Activated CD8-positive, alpha-beta memory T cell treated with anti-CD3 and anti-CD28 coated beads for 48 hours (primary cell): ENCODE measurements around the gene PHF11.

Source experiments
- DNase-seq, 3 experiments: peaks; one replicate each; pipeline ENCODE4 v3.0.0-alpha.2; 2020; ENCODE audit warnings: low read depth in 2 of 3, low spot score in 2 of 3

PHF11 gene

DNA sequence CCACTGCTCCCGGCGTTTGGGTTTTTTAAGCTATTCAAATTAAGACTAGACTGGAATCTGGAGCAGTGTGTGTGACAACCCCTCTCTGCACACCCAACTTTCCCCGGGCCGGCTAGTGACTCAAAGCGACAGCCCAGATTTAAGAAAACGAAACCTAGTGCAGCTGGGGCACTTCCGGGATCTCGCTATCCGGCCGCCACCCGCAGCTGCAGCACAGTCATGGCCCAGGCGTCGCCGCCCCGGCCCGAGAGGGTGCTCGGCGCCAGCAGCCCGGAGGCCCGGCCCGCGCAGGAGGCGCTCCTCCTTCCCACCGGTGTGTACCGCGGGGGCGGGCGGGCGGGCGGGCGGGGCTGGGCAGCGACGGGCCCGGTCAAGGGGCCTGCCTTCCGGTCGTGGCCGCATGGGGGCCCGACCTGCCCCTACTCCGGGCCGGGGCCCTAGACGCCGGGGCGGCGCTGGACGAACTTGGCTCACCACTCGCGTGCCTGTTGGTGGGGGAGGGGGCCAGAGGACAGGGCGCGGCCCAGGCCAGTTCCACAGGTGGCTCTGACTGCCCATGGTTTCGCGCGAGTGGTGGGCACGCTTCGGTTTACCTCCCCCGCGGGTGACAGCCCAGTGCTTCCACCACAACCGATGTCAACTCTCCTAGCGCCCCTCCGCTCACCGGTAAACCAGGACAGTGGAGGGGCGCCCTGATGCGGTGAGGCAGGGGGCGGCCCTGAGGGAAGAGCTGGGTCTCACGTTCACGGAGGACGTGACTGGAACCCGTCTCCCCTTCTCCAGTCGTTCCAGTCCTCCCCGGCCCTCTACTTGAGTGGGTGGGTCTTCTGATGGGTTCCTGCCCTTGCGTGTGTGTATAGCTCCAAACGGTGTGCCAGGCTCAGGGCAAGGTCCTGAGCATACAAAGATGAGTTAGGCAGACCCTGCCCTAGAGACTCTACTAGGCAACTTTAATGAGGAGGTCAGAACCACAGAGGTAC is at the start of gene PHF11:
Gene PHF11 (plus strand): TSS at position 171 of the 980 bp plus-strand sequence. CDS start 49 bp downstream, at position 220.
- peak; percentile 60 to 74 (median 74) for DNase-seq

DNA sequence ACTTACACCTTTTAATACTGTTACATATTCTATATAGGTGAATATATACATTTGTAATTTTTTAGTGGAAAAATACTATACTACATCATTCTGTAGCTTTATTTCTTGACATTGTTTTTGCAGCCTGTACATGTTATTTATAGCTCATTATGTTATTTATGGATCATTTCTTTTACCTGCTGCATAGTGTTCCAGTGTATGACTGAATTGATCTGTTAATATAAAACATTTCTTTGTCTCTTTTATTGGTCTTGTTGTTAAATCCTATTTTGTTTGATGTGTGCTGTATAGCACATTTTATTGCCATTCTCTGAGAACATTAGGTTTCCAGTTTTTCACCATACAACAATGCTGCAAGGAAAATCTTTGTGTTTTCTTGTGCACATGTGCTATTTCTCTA is 49.3 kb upstream of the PHF11 start:
- no peak for DNase-seq

GRCh38 chr13:49448753-49449152 is 47.0 kb upstream of the PHF11 start:
- DNase-seq, result no peak

- DNase-seq, result no peak
These were observed 45.5 kb upstream of the PHF11 start for GRCh38 chr13:49450105-49450819.

DNA sequence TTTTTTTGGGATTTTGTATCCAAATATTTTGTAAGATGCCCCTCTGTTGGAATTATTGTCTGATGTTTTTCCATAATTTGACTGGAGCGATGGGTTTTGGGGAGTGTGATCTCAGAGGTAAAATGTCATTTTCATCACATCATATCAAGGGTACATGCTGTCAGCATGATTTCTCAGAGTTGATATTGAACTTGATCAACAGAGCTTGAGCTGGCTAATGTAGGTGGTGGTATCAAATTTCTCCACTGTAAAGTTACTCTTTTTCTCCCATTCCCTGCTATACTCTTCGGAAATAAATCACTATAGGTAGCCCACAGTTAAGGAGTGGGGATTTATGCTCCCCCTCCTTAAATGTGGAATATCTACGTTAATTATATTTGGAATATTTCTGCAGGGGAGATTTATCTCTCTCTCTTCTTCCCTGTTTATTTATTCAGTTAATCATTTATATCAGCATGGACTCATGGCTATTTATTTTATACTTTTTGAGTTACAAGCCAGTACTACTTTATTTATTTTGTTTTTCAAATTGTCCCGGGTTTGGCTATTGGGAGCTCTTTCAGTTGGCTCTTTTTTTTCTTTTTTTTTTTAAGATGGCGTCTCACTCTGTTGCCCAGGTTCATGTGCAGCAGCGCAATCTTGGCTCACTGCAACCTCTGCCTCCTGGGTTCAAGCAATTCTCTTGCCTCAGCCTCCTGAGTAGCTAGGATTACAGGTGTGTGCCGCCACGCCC is 42.9 kb upstream of the PHF11 start:
- no peak for DNase-seq

- DNase-seq, result no peak
These were observed 42.3 kb upstream of the PHF11 start for GRCh38 chr13:49453465-49453864.

DNA sequence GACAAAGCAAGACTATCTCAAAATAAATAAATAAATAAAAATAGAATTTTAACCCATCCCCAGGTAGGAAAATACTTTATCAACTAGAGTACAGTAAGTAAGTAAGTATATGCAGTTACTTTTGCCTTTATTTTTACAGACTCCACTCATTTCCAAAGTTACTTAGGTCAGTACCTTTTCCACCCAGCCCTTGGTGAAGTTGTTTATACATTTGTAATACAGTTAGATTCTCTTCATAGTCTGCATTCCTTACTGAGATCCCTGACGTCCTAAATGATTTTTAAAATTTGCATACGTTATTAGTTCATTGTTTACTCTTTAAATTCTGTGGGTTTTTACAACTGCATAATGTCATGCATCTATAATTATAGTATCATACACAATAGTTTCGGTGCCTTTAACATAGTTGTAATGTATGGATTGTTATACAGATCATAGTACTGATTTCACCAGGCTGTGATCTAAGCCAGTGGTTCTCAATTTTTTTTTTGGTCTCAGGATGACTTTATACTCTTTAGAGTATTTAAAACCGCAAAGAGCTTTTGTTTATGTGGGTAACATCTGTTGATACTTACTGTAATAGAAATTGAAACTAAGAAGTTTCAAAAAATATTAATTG is 41.3 kb upstream of the PHF11 start:
- DNase-seq, result no peak

DNA sequence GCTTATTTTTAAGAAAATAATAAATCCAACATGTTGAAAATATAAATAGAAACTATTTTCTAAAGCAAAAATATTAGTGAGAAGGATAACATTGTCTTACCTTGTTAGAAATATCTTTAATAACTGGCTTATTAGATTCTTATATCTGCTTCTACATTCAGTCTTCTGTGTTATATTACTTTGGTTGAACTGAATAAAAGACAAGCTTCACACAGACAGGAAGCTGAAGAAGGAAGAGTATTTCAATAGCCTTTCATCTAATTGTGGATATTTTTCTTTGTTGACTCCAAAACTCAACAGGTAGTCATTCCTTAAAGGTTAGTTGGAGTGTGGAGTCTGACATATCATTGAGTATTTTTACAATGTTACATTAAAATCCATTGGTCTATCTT is 40.8 kb upstream of the PHF11 start:
- no peak for DNase-seq

GRCh38 chr13:49456156-49456555 is 39.6 kb upstream of the PHF11 start:
- DNase-seq, result no peak

DNA sequence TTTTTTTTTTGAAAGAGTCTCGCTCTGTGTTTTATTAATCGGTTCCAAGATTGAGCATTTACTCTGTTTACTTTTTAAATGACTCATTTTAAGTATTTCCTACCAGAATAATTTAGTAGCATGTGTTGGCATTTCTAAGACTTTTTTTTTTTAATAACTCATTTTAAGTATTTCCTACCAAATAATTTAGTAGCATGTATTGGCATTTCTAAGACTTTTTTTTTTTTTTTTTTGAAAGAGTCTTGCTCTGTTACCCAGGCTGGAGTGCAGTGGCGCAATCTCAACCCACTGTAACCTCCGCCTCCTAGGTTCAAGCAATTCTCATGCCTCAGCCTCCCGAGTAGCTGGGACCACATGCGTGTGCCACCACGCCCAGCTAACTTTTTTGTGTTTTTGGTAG is 38.5 kb upstream of the PHF11 start:
- no peak for DNase-seq

GRCh38 chr13:49459580-49459979 is 36.2 kb upstream of the PHF11 start:
- no peak for DNase-seq

DNA sequence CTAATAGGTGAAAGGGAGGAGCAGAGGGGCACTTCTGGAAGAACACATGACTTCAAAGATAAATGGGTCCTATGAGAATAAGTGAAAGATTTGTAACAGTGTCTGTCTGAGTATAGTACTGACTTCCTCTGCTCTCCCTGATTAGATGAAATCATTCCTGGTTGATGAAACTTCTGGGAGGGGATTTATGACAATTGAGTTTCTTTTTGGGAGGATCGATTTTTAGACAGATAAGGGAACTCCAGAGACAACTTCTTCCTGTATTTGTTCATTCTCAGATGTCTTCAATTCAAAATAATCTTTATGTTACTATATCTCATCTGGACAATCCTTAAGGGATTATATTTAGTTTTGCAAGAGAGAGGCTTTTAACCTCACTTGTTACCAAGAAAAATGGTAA is 31.7 kb upstream of the PHF11 start:
- no peak for DNase-seq

- DNase-seq, result no peak
These were observed 31.0 kb upstream of the PHF11 start for GRCh38 chr13:49464621-49465325.

- DNase-seq, result no peak
These were observed 29.4 kb upstream of the PHF11 start for GRCh38 chr13:49466292-49466838.

- no peak for DNase-seq
These were observed 23.6 kb upstream of the PHF11 start for GRCh38 chr13:49472186-49472585.

DNA sequence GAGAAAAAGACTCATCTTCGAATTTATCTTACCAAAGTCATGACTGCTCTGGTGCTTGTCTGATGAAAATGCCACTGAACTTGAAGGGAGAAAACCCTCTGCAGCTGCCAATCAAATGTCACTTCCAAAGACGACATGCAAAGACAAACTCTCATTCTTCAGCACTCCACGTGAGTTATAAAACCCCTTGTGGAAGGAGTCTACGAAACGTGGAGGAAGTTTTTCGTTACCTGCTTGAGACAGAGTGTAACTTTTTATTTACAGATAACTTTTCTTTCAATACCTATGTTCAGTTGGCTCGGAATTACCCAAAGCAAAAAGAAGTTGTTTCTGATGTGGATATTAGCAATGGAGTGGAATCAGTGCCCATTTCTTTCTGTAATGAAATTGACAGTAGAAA is 19.2 kb upstream of the PHF11 start:
- no peak for DNase-seq

DNA sequence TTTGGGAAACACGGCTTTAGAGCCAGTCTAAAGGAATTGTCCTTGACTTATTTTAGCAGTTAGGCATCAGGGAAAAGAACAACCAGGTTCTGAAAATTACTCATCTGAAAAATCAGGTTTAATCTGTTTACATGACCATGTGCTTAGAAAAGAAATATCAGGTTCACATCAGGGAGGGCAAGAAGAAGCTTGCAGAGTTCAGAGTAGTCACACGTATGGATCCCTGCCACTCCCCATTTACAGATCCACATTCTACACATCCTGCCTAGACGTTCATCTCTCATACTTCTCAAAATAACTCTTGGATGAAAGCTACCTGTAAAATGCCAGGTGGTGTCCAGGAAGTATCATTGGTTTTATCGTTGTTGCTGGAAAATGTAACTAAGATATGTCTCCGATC is 14.0 kb upstream of the PHF11 start:
- DNase-seq, result no peak

- DNase-seq, result no peak
These were observed 7.2 kb upstream of the PHF11 start for GRCh38 chr13:49488563-49488962.

- DNase-seq, result no peak
These were observed 1.1 kb upstream of the PHF11 start for GRCh38 chr13:49494645-49495044.

DNA sequence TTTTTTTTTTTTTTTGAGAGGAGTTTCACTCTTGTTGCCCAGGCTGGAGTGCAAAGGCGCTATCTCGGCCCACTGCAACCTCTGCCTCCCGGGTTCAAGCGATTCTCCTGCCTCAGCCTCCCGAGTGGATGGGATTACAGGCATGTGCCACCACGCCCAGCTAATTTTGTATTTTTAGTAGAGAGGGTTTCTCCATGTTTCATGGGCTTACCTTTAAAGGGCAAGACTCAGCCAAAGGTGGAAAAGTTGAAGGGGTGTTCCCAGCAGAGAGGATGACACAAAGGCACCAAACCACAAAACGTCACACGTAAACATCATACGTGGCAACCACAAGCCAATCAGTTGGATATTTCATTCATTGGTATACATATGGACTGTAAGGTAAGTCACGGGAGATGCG is 1.1 kb downstream of the PHF11 start:
- DNase-seq, result peak in 2 of 3 experiments; percentile 13 to 20
